ENCODE results near the gene EGR1. TPM values are rescaled to one million over a fixed set of nuclear protein-coding genes. Genes with fewer than 3 reads are reported as not detected.

The EGR1 gene
- total RNA-seq, 2 donors from 2014 or later, result 17.3 to 73.0 TPM

DNA sequence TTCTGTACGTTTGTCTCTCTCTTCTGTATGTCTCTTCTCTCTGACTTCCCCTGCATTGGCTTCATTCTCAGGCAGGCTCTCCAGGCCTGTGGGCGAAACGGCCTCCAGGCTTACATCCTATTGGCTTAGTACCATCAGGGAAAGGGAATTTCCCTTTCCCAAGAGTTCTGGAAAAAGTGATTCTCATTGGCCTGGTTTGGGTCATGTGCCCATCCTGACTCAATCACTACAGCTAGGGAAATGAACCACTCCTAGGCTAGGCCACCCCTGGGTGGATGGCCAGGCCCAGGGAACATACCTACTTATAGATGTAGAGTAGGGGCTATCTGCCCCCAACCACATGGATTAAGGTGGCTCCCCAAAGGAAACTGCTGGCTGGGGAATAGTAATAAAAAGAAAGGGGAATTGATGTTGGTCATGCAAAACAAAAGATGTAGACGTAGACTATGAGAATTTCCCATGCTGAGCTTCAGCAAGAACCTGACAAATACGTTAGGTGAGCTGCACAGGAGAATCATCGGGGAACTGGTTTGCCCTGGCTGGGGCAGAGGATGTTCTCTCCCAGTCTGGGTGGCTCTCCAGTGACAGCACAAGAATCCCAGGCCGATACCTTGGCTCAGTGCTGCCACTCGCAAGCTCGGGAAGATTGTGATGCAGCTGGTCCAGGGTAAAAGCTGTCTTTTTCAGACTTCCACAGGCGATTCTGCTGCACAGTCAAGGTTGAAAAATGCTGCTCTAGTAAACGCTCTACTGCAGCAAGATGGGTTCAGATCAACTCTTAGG is 3.7 kb upstream of the EGR1 start:
- Histone ChIP-seq H3K36me3 (peaks cover 2% of the 10 kb centered on the region), H3K4me3 (no peak overlapping the region), H3K4me1 (peaks cover 0 to 55% of the 10 kb centered on the region in 2 donors), H3K27me3 (no peaks in the 10 kb centered on the region), H3K9me3 (no peaks in the 10 kb centered on the region), H3K27ac (peak overlapping the region; percentile 43 to 44)
- peak; percentile 70 for DNase-seq (ENCODE audit: low spot score)
- TF ChIP-seq, protein P1, sequence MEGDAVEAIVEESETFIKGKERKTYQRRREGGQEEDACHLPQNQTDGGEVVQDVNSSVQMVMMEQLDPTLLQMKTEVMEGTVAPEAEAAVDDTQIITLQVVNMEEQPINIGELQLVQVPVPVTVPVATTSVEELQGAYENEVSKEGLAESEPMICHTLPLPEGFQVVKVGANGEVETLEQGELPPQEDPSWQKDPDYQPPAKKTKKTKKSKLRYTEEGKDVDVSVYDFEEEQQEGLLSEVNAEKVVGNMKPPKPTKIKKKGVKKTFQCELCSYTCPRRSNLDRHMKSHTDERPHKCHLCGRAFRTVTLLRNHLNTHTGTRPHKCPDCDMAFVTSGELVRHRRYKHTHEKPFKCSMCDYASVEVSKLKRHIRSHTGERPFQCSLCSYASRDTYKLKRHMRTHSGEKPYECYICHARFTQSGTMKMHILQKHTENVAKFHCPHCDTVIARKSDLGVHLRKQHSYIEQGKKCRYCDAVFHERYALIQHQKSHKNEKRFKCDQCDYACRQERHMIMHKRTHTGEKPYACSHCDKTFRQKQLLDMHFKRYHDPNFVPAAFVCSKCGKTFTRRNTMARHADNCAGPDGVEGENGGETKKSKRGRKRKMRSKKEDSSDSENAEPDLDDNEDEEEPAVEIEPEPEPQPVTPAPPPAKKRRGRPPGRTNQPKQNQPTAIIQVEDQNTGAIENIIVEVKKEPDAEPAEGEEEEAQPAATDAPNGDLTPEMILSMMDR (IDR thresholded peaks at IDR 0.05), result no peak

DNA sequence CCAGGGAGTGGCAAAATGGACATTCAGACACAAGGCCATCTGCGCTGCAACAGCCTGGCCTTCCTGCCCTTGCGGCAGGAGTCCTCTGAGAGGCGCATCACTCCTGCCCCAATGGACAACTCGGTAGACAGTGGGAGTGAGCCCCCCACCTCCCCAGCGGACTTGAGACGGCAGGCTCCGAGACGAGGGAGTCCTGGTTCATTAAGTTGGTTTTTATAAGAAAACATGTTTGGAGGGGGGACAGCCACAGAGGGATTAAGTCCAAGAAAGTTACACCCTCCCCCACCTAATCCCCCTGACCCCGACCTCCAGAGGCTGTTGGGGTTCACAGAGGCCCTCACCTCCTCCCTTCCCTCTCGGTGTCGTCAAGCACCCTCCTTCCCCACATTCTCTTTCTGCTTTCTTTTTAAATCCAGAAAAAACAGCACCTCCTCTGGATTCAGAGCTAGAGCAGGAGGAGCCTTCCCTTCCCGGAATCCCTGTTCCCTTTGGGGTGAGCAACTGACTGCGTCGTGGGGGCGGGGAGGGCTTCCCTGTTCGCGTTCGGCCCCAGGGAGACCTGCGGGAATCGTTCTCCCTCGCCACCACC is 1.8 kb upstream of the EGR1 start:
- Histone ChIP-seq H3K9me3 (no peaks in the 10 kb centered on the region), H3K36me3 (peaks cover 18% of the 10 kb centered on the region), H3K4me1 (peaks cover 0 to 60% of the 10 kb centered on the region in 2 donors), H3K27ac (peak overlapping the region; percentile 96 to 99), H3K4me3 (peak overlapping the region; percentile 73 to 83), H3K27me3 (no peaks in the 10 kb centered on the region)
- TF ChIP-seq, protein P1 (IDR thresholded peaks at IDR 0.05), result no peak
- no peak for DNase-seq (ENCODE audit: low spot score)

DNA sequence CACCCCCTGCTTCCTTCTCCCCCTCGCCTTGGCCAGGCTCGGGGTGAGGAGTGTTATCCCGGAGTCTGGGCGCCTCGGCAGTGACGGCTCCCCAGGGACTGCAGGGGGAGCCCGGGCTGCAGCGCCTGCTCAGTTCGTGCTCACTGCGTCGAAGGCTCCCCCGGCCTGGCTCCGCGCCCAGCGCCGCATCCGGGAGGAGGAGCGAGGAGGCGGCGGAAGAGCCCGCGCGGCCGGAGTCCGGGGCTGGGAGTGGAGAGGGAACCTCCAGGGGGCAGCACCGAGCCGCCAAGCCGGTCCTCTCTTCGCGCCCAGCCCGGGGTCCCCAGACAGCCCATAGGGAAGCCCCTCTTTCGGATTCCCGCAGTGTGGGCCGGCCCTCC is 1.3 kb upstream of the EGR1 start:
- Histone ChIP-seq H3K4me3 (peak overlapping the region; percentile 73 to 83), H3K4me1 (peaks cover 0 to 55% of the 10 kb centered on the region in 2 donors), H3K36me3 (peaks cover 18% of the 10 kb centered on the region), H3K27ac (peak overlapping the region; percentile 96 to 99), H3K27me3 (no peaks in the 10 kb centered on the region), H3K9me3 (no peaks in the 10 kb centered on the region)
- TF ChIP-seq, protein P1 (IDR thresholded peaks at IDR 0.05), result peak; percentile 94 to 95
- DNase-seq (ENCODE audit: low spot score), result peak; percentile 93

DNA sequence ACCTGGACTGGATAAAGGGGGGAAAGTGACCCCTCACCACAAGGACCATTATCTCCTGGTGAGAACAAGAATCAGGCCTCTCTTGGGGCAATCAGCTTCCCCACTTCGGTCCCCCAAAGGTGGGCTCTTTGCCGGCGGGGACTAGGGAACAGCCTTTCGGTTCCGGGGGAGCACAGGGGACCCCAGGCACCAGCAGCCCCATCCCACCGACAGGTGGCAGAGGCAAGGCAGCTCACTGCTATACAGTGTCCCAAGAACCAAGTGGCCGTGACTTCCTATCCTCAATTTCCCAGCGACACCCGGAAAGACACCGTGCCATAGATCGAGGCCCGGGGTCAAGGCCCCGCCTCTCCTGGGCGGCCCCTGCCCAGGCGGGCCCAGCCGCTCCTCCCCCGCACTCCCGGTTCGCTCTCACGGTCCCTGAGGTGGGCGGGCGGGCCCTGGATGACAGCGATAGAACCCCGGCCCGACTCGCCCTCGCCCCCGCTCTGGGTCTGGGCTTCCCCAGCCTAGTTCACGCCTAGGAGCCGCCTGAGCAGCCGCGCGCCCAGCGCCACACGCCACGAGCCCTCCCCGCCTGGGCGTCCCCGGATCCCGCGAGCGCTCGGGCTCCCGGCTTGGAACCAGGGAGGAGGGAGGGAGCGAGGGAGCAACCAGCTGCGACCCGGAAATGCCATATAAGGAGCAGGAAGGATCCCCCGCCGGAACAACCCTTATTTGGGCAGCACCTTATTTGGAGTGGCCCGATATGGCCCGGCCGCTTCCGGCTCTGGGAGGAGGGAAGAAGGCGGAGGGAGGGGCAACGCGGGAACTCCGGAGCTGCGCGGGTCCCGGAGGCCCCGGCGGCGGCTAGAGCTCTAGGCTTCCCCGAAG is 655 bp upstream of the EGR1 start:
- Histone ChIP-seq H3K36me3 (peaks cover 18% of the 10 kb centered on the region), H3K4me1 (peaks cover 0 to 49% of the 10 kb centered on the region in 2 donors), H3K27me3 (no peaks in the 10 kb centered on the region), H3K4me3 (peak overlapping the region; percentile 73 to 83), H3K27ac (peak overlapping the region; percentile 96 to 99), H3K9me3 (no peaks in the 10 kb centered on the region)
- TF ChIP-seq, protein P1 (IDR thresholded peaks at IDR 0.05), result peak; percentile 25 to 63
- DNase-seq (ENCODE audit: low spot score), result peak; percentile 99

DNA sequence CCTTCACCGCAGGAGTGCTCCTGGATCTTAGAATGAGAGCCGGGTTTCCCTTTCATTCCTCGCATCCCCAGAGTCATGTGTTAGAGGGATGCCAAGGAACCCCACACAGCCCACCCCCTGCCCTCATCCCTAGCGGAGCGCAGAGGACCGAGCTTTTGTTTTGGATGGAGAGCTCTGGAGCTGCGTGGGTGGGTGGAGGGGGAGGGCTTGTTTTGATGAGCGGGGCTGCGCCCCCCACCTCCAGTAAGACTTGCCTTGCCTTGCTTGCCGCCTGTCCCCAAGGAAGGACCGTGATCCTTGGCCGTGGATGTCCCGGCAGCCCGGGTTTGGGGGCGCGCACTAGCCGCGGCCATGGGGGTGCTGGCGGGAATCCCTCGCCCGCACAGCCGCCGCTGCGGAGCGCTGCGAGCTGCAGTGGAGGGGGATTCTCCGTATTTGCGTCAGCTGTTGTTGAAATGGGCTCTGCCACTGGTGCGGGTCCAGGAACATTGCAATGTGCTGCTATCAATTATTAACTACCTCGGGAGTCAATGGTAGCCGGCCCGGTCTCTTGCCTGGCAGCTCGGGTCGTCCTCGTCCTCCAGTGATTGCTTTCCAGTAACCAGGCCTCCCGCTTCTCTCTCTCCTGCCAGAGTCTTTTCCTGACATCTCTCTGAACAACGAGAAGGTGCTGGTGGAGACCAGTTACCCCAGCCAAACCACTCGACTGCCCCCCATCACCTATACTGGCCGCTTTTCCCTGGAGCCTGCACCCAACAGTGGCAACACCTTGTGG is 1.0 kb downstream of the EGR1 start:
- no peaks in the 10 kb centered on the region for H3K27me3 ChIP-seq
- peaks cover 0 to 39% of the 10 kb centered on the region in 2 donors for H3K4me1 ChIP-seq
- DNase-seq (ENCODE audit: low spot score), result peak; percentile 64
- H3K9me3 ChIP-seq, result no peaks in the 10 kb centered on the region
- TF ChIP-seq, protein P1 (IDR thresholded peaks at IDR 0.05), result no peak
- peak overlapping the region; percentile 73 to 83 for H3K4me3 ChIP-seq
- H3K36me3 ChIP-seq, result peaks cover 18% of the 10 kb centered on the region
- peak overlapping the region in 1 of 2 donors; percentile 36 for H3K27ac ChIP-seq
